NCI-H1930 (cell line): ENCODE data around the gene BORCS8.
A peak's percentile ranks its signal among the peaks of the same experiment; 100 is the strongest.
"Not testable (repeated sequence)": the region's sequence is repeated elsewhere in the genome, so short reads cannot be mapped to it uniquely, and the experiment has no call there.

Experiments used
- DNase-seq, 2 experiments: peaks; one replicate each; lab custom pipeline; 2025; lab: John Stamatoyannopoulos, UW

The BORCS8 gene

GRCh38 chr19:19179548-19180441, 12.2 kb downstream of the BORCS8 start:
- no peak for DNase-seq

- no peak for DNase-seq
These were observed 15.0 kb downstream of the BORCS8 start for GRCh38 chr19:19176950-19177349.

GRCh38 chr19:19173243-19173642, 18.7 kb downstream of the BORCS8 start:
- not testable (repeated sequence) for DNase-seq

GRCh38 chr19:19171821-19172532, 20.0 kb downstream of the BORCS8 start:
- DNase-seq = peak in 1 of 2 experiments; percentile 3

GRCh38 chr19:19170873-19171672, 20.9 kb downstream of the BORCS8 start:
- no peak for DNase-seq

GRCh38 chr19:19170053-19170872, 21.7 kb downstream of the BORCS8 start, which contains the start of gene MEF2B:
MEF2B (minus strand) TSS chr19:19170263; CDS start chr19:19150735, 19,528 bp downstream.
- DNase-seq = peak; percentile 61 to 64

- no peak for DNase-seq
These were observed 22.5 kb downstream of the BORCS8 start for GRCh38 chr19:19169236-19170052.

GRCh38 chr19:19167612-19168011, 24.3 kb downstream of the BORCS8 start:
- no peak for DNase-seq

- no peak for DNase-seq
These were observed 26.6 kb downstream of the BORCS8 start for GRCh38 chr19:19165396-19165795.

GRCh38 chr19:19162495-19162894, 29.5 kb downstream of the BORCS8 start:
- no peak for DNase-seq

GRCh38 chr19:19160461-19161035, 31.4 kb downstream of the BORCS8 start:
- no peak for DNase-seq

GRCh38 chr19:19159534-19159933, 32.4 kb downstream of the BORCS8 start:
- DNase-seq = no peak

GRCh38 chr19:19157808-19158207, 34.1 kb downstream of the BORCS8 start:
- DNase-seq = no peak

- no peak for DNase-seq
These were observed 36.3 kb downstream of the BORCS8 start for GRCh38 chr19:19155495-19156219.

GRCh38 chr19:19154768-19155494, 37.0 kb downstream of the BORCS8 start:
- no peak for DNase-seq

GRCh38 chr19:19152668-19153384, 39.1 kb downstream of the BORCS8 start:
- no peak for DNase-seq

GRCh38 chr19:19151418-19151817, 40.5 kb downstream of the BORCS8 start:
- DNase-seq = no peak

- DNase-seq = no peak
These were observed 42.5 kb downstream of the BORCS8 start for GRCh38 chr19:19149435-19149834.
